ENCODE measurements around the gene PLA2G4A.

DNA sequence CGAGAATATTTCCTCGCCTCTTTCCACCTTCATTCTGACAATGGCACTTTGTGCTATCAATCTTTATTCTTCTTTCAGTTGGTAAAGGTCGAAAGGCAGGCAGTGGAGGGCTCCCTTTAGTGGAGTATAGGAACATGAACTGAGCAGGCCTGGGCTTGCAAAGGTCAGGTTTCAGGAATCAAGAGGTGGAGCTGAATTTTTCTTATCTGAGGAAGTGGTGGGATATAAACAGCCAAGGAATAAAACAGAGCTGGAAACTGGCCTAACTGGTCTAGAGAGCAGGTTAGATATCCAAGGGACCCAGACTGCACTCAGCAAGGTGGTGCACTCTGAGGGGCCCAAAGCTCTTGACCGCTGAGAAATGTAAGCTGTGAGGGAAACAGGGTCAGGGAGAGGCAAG is 99.1 kb downstream of the PLA2G4A start:
- no peak for TF ChIP-seq GATA2 (IDR thresholded peaks at IDR 0.05; ENCODE audit: low read depth, low read length)
- no peak for TF ChIP-seq GATA3 (IDR thresholded peaks at IDR 0.05; ENCODE audit: low read depth, low read length)

Data from SH-SY5Y (cell line).